IMR-90 (cell line): Measurements from ENCODE around the gene DCTN1. TPM values are rescaled to one million over a fixed set of nuclear protein-coding genes. Genes with fewer than 3 reads are reported as not detected.

ENCODE experiments used
- ATAC-seq: fragments of 200-7000 bp; cut with Tn5 transposase; 2 replicates; pipeline ENCODE4 v1.9.1; 2020; ENCODE audit warnings: low read depth, mild to moderate bottlenecking, moderate library complexity
- BruUV-seq: library from RNA; stranded (reverse); fragments of 400-500 nt; replicated peaks from 2 replicates; lab custom pipeline; 2021; lab: Mats Ljungman, UMichigan
- CTCF ChIA-PET: fragments of 300-600 bp; formaldehyde crosslinking; extraction: SDS; loops from one replicate; lab custom pipeline; 2021; ENCODE audit warnings: antibody characterized with exemption; lab: Yijun Ruan, JAX
- POLR2A ChIA-PET: fragments of 300-600 bp; sonication (Branson Sonifier 250); formaldehyde crosslinking; loops from one replicate; lab custom pipeline; 2022; ENCODE audit warnings: antibody characterized with exemption; ENCODE audit not compliant: unreplicated experiment; lab: Charles Lee
- DNase-seq: peaks from one replicate; pipeline ENCODE4 v3.0.0; 2013
- H2AFZ ChIP-seq: replicated peaks from 2 replicates; pipeline ENCODE3; 2013; ENCODE audit warnings: low read length, mild to moderate bottlenecking; ENCODE audit not compliant: poor library complexity
- H2AK5ac ChIP-seq: 2 replicates; pipeline ENCODE4 v1.6.1; 2013; ENCODE audit warnings: low read depth, low read length, inconsistent platforms
- H2AK9ac ChIP-seq: replicated peaks from 2 replicates; pipeline ENCODE3; 2013; ENCODE audit warnings: mild to moderate bottlenecking, low read depth, low read length, moderate library complexity; ENCODE audit not compliant: poor library complexity
- H2BK120ac ChIP-seq: 2 replicates; pipeline ENCODE4 v1.6.1; 2013; ENCODE audit warnings: low read depth, low read length, inconsistent platforms
- H2BK15ac ChIP-seq: 3 replicates; pipeline ENCODE4 v1.6.1; 2013; ENCODE audit warnings: low read depth, low read length, inconsistent platforms
- H2BK20ac ChIP-seq: 2 replicates; pipeline ENCODE4 v1.6.1; 2013; ENCODE audit warnings: low read depth, mild to moderate bottlenecking, inconsistent platforms, low read length, moderate library complexity
- H2BK5ac ChIP-seq: 2 replicates; pipeline ENCODE4 v1.6.1; 2013; ENCODE audit warnings: mild to moderate bottlenecking, low read depth, low read length, inconsistent platforms; ENCODE audit not compliant: poor library complexity, severe bottlenecking
- H3K14ac ChIP-seq: replicated peaks from 2 replicates; pipeline ENCODE4 v1.6.1; 2013; ENCODE audit warnings: low read depth, low read length, inconsistent platforms
- H3K18ac ChIP-seq: 2 replicates; pipeline ENCODE4 v1.6.1; 2013; ENCODE audit warnings: low read depth, low read length, control low read depth
- H3K23ac ChIP-seq: 2 replicates; pipeline ENCODE4 v1.6.1; 2013; ENCODE audit warnings: low read depth, low read length, inconsistent platforms
- H3K27ac ChIP-seq: 2 replicates; pipeline ENCODE4 v1.5.1; 2013; ENCODE audit warnings: mild to moderate bottlenecking, control low read depth, low read length; ENCODE audit not compliant: insufficient read depth
- H3K27me3 ChIP-seq: 2 replicates; pipeline ENCODE4 v1.6.1; 2013; ENCODE audit warnings: low read length; ENCODE audit not compliant: control insufficient read depth, insufficient read depth
- H3K36me3 ChIP-seq: 2 replicates; pipeline ENCODE4 v1.6.1; 2013; ENCODE audit warnings: low read length, mixed read lengths; ENCODE audit not compliant: control insufficient read depth, insufficient read depth
- H3K4ac ChIP-seq: 2 replicates; pipeline ENCODE4 v1.6.1; 2013; ENCODE audit warnings: low read depth, low read length, inconsistent platforms
- H3K4me1 ChIP-seq: 2 replicates; pipeline ENCODE4 v1.6.1; 2013; ENCODE audit warnings: low read length, mixed read lengths; ENCODE audit not compliant: control insufficient read depth, insufficient read depth
- H3K4me2 ChIP-seq: 2 replicates; pipeline ENCODE4 v1.6.1; 2013; ENCODE audit warnings: low read depth, mild to moderate bottlenecking, control low read depth, low read length, moderate library complexity
- H3K4me3 ChIP-seq: 2 replicates; pipeline ENCODE4 v1.5.1; 2013; ENCODE audit warnings: low read depth, mild to moderate bottlenecking, control low read depth, low read length, moderate library complexity; ENCODE audit not compliant: insufficient read depth
- H3K56ac ChIP-seq: 2 replicates; pipeline ENCODE4 v1.6.1; 2013; ENCODE audit warnings: low read length, inconsistent platforms; ENCODE audit not compliant: insufficient read depth; ENCODE audit errors: extremely low read depth
- H3K79me1 ChIP-seq, 2 experiments: 2 replicates each; pipeline ENCODE4 v1.6.1; 2013; ENCODE audit warnings: low read length in 2 of 2, inconsistent platforms in 1 of 2, low read depth in 1 of 2
- H3K9ac ChIP-seq: 2 replicates; pipeline ENCODE4 v1.6.1; 2013; ENCODE audit warnings: low read depth, low read length, control low read depth
- H3K9me1 ChIP-seq: 2 replicates; pipeline ENCODE4 v1.6.1; 2013; ENCODE audit warnings: low read length, inconsistent platforms; ENCODE audit not compliant: insufficient read depth
- H3K9me3 ChIP-seq: 2 replicates; pipeline ENCODE4 v1.6.1; 2013; ENCODE audit warnings: low read length; ENCODE audit not compliant: control insufficient read depth, insufficient read depth
- H4K20me1 ChIP-seq: 2 replicates; pipeline ENCODE4 v1.6.1; 2013; ENCODE audit warnings: low read length, inconsistent platforms; ENCODE audit not compliant: insufficient read depth
- H4K5ac ChIP-seq: 2 replicates; pipeline ENCODE4 v1.6.1; 2013; ENCODE audit warnings: mild to moderate bottlenecking, low read depth, low read length, control low read depth
- H4K8ac ChIP-seq, 2 experiments: 2 replicates each; pipeline ENCODE4 v1.6.1; 2013; ENCODE audit warnings: low read depth in 2 of 2, low read length in 2 of 2, control low read depth in 1 of 2, inconsistent platforms in 1 of 2
- H4K91ac ChIP-seq: 2 replicates; pipeline ENCODE4 v1.6.1; 2013; ENCODE audit warnings: low read depth, low read length, inconsistent platforms; ENCODE audit not compliant: insufficient read depth
- CEBPB ChIP-seq: IDR thresholded peaks from 2 replicates; pipeline ENCODE4 v1.6.1; 2012; ENCODE audit warnings: low read depth, low read length, improper control_type of control experiment
- MAFK ChIP-seq: IDR thresholded peaks from 2 replicates; pipeline ENCODE4 v1.6.1; 2012; ENCODE audit warnings: low read depth, low read length, improper control_type of control experiment
- MAZ ChIP-seq: IDR thresholded peaks from 2 replicates; pipeline ENCODE4 v1.6.1; 2012; ENCODE audit warnings: low read depth, mild to moderate bottlenecking, low read length, improper control_type of control experiment, moderate library complexity, borderline replicate concordance
- POLR2A ChIP-seq: IDR thresholded peaks from 2 replicates; pipeline ENCODE4 v1.6.1; 2012; ENCODE audit warnings: mild to moderate bottlenecking, low read depth, low read length
- WGBS, 2 experiments: methylation state at CpG; one replicate each; pipeline versions ENCODE4 v1.1.5 to v1.1.7; 2013; ENCODE audit warnings: missing lambda C conversion rate in 2 of 2; ENCODE audit not compliant: insufficient read length in 1 of 2; ENCODE audit errors: extremely low coverage in 2 of 2; 5-methylcytosine and 5-hydroxymethylcytosine counted together
- dilution Hi-C: fragments of 300-500 bp; cut with HindIII; formaldehyde crosslinking; loops from one replicate; pipeline ENCODE4 v1.14.3; 2018; ENCODE audit warnings: low sequenced_read_pairs; ENCODE audit not compliant: unreplicated experiment
- in situ Hi-C: fragments of 300-500 bp; cut with MboI; formaldehyde crosslinking; loops from 3 replicates; pipeline ENCODE4 v1.14.3; 2019; ENCODE audit warnings: low sequenced_read_pairs, inconsistent platforms, mixed read lengths
- intact Hi-C: fragments of 100-400 bp; cut with micrococcal nuclease; formaldehyde crosslinking; loops from 2 replicates; pipeline ENCODE4 v1.10.0; 2022
- polyA plus RNA-seq, 3 experiments: library from polyadenylated mRNA; depleted of rRNA; stranded (reverse); fragments of >200 nt; gene quantifications; 2 replicates each; pipeline ENCODE4 v1.2.3, GENCODE V29; 2012; ENCODE audit warnings: low replicate concordance in 1 of 3
- total RNA-seq: library from RNA; depleted of rRNA; stranded (reverse); fragments of >200 nt; gene quantifications from 2 replicates; pipeline ENCODE4 v1.2.3, GENCODE V29; 2012
- TF ChIP-seq, protein P1 (sequence below): fragments of 150-350 bp; IDR thresholded peaks from 2 replicates; pipeline ENCODE4 v1.6.1; 2017; ENCODE audit warnings: mild to moderate bottlenecking, antibody characterized with exemption, low read length, low read depth

The DCTN1 gene
- total and polyA plus RNA-seq, 2 of the 4 experiments (the other 2 are of a cell fraction), result 136 to 204 TPM

DNA sequence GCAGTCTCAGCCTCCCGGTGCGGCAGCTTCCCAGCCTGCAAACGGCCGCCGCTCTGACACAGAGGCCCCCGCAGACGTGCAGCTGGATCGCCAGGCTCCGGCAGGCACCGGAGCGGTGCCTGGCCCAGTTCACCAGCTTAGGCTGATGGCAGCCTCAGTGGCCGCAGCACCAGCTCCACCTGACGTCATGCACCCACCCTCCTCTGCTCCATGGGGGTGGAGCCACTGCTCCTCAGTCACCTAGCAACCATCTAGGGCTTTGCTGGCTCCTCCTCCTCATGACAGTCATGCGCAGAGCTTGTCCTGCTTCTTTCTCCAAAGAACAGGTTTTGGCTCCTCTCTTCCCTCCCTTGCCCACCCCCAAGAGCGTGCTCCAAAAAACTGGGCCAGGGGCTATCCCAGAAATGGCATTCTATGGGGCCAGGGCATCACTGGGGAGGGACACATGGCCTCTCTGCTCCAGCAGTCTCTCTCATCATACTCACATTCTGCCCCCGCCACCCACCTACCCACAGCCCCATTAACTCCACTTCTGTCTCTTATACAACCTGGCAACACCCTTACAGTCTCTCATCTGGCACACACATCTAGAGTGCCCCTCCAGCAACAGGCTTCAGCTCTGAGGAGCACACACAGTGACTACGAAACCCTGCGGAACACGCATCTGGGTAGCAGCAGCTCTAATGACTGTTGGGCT lies 5.5 kb downstream of the DCTN1 start:
- Histone ChIP-seq H2AK5ac (no peak overlapping the region), H3K56ac (no peak overlapping the region), H3K9me3 (no peaks in the 10 kb centered on the region), H3K18ac (no peak overlapping the region), H4K8ac (no peak overlapping the region), H3K4me2 (peak overlapping the region; percentile 46), H3K27me3 (no peaks in the 10 kb centered on the region), H3K4me3 (no peak overlapping the region), H2BK5ac (no peak overlapping the region), H4K20me1 (peaks cover 38% of the 10 kb centered on the region), H2BK120ac (no peak overlapping the region), H2BK15ac (no peak overlapping the region), H3K4me1 (peaks cover 9% of the 10 kb centered on the region; the same call in 1 of the 2 replicates), H2AFZ (peak overlapping the region; percentile 65), H3K79me1 (peaks cover 26 to 72% of the 10 kb centered on the region in 2 experiments), H3K36me3 (peaks cover 41% of the 10 kb centered on the region), H4K91ac (no peak overlapping the region), H4K5ac (no peak overlapping the region), H3K9ac (no peak overlapping the region), H3K14ac (no peak overlapping the region), H3K27ac (no peak overlapping the region), H3K4ac (no peak overlapping the region), H2AK9ac (peak overlapping the region; percentile 43), H3K9me1 (peaks cover 15% of the 10 kb centered on the region), H2BK20ac (no peak overlapping the region), H3K23ac (no peak overlapping the region)
- in situ Hi-C loops (no loop called here), dilution Hi-C loops (no loop called here), intact Hi-C loops (no loop called here)
- BruUV-seq, result no TSS peak
- DNase-seq (peak; percentile 72), ATAC-seq (peak; percentile 98)
- TF ChIP-seq MAZ, result peak; percentile 57; the same call in 1 of the 2 replicates
- TF ChIP-seq, protein P1, sequence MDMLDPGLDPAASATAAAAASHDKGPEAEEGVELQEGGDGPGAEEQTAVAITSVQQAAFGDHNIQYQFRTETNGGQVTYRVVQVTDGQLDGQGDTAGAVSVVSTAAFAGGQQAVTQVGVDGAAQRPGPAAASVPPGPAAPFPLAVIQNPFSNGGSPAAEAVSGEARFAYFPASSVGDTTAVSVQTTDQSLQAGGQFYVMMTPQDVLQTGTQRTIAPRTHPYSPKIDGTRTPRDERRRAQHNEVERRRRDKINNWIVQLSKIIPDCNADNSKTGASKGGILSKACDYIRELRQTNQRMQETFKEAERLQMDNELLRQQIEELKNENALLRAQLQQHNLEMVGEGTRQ, result peak; percentile 38; the same call in 1 of the 2 replicates
- no peak for TF ChIP-seq CEBPB
- no peak for TF ChIP-seq MAFK
- no peak for TF ChIP-seq POLR2A
- CTCF ChIA-PET, result interaction anchor here (0.6 kb wide), 1 partner anchor 16 kb away, joined by 3 read pairs; no protein-coding TSS in a partner anchor
- POLR2A ChIA-PET, result interaction anchor here (0.6 kb wide), 1 partner anchor 14 kb away, joined by 3 read pairs; no protein-coding TSS in a partner anchor
- 47% methylated on average over 14 of the region's 19 CpGs; no CpG with 5 or more reads in 1 of the 2 experiments for WGBS, 2 experiments
